Naive thymus-derived CD4-positive, alpha-beta T cell (primary cell): ENCODE results near the gene LYRM1. TPM values are rescaled to one million over a fixed set of nuclear protein-coding genes. Genes with fewer than 3 reads are reported as not detected.
A peak's percentile ranks its signal among the peaks of the same experiment; 100 is the strongest.

ENCODE experiments used
- ATAC-seq: fragments of 150-1000 bp; cut with Tn5 transposase; 2 replicates; pipeline ENCODE4 v1.10.0; 2021; ENCODE audit warnings: mild to moderate bottlenecking, moderate library complexity
- CTCF ChIA-PET: fragments of 350-600 bp; sonication (Branson Sonifier 250); formaldehyde crosslinking; loops from one replicate; lab custom pipeline; 2021; ENCODE audit warnings: antibody characterized with exemption; lab: Charles Lee
- POLR2A ChIA-PET: fragments of 350-600 bp; sonication (Branson Sonifier 250); formaldehyde crosslinking; loops from one replicate; lab custom pipeline; 2021; ENCODE audit warnings: antibody characterized with exemption, inconsistent platforms; lab: Charles Lee
- DNase-seq, 9 donors: peaks; one replicate each; pipeline versions ENCODE4 v3.0.0 to v3.0.0-alpha.2; 2020 to 2022; ENCODE audit warnings: mixed read lengths in 1 of 9
- H3K27ac ChIP-seq: one replicate; pipeline ENCODE4 v1.7.0; 2013; ENCODE audit warnings: mild to moderate bottlenecking, low read depth, low read length, moderate library complexity
- H3K27me3 ChIP-seq, 2 donors: one replicate each; pipeline ENCODE4 v1.7.0; 2013; ENCODE audit warnings: low read length in 2 of 2, mild to moderate bottlenecking in 2 of 2, moderate library complexity in 2 of 2; ENCODE audit not compliant: control insufficient read depth in 2 of 2, insufficient read depth in 2 of 2
- H3K36me3 ChIP-seq, 3 experiments: 1 replicate in 2 of 3; 2 replicates in 1 of 3; pipeline ENCODE4 v1.7.0; 2013; ENCODE audit warnings: low read length in 3 of 3, mild to moderate bottlenecking in 3 of 3, moderate library complexity in 1 of 3; ENCODE audit not compliant: insufficient read depth in 3 of 3, control insufficient read depth in 2 of 3
- H3K4me1 ChIP-seq, 2 donors: one replicate each; pipeline ENCODE4 v1.7.0; 2013; ENCODE audit warnings: low read length in 2 of 2, mild to moderate bottlenecking in 2 of 2, moderate library complexity in 1 of 2; ENCODE audit not compliant: control insufficient read depth in 2 of 2, insufficient read depth in 2 of 2
- H3K4me3 ChIP-seq: 2 replicates; pipeline ENCODE4 v1.7.0; 2013; ENCODE audit warnings: mild to moderate bottlenecking, low read length
- H3K9me3 ChIP-seq, 3 experiments: 1 replicate in 2 of 3; 2 replicates in 1 of 3; pipeline ENCODE4 v1.7.0; 2013; ENCODE audit warnings: low read length in 3 of 3; ENCODE audit not compliant: control insufficient read depth in 2 of 3
- H3K27ac Mint-ChIP-seq, 9 donors: one replicate each; pipeline ENCODE4 v1.8.0; 2020 to 2022; ENCODE audit warnings: mixed read lengths in 9 of 9, mild to moderate bottlenecking in 8 of 9, moderate library complexity in 5 of 9, inconsistent platforms in 2 of 9
- H3K27me3 Mint-ChIP-seq, 5 donors: one replicate each; pipeline ENCODE4 v1.8.0; 2021 to 2022; ENCODE audit warnings: mixed read lengths in 5 of 5, mild to moderate bottlenecking in 1 of 5
- H3K36me3 Mint-ChIP-seq, 5 donors: one replicate each; pipeline ENCODE4 v1.8.0; 2020 to 2022; ENCODE audit warnings: mixed read lengths in 5 of 5, mild to moderate bottlenecking in 3 of 5, inconsistent platforms in 1 of 5
- H3K4me1 Mint-ChIP-seq, 7 donors: one replicate each; pipeline ENCODE4 v1.8.0; 2020 to 2022; ENCODE audit warnings: mixed read lengths in 7 of 7, mild to moderate bottlenecking in 3 of 7, inconsistent platforms in 1 of 7
- H3K4me3 Mint-ChIP-seq, 10 donors: one replicate each; pipeline ENCODE4 v1.8.0; 2020 to 2022; ENCODE audit warnings: mild to moderate bottlenecking in 10 of 10, mixed read lengths in 10 of 10, moderate library complexity in 6 of 10, inconsistent platforms in 2 of 10
- H3K9me3 Mint-ChIP-seq, 11 donors: one replicate each; pipeline ENCODE4 v1.8.0; 2020 to 2022; ENCODE audit warnings: mixed read lengths in 11 of 11, mild to moderate bottlenecking in 4 of 11, inconsistent platforms in 1 of 11, moderate library complexity in 1 of 11
- intact Hi-C, 2 donors: fragments of 100-400 bp; cut with micrococcal nuclease; formaldehyde crosslinking; loops; one replicate each; pipeline ENCODE4 v1.15.1; 2023
- polyA plus RNA-seq, 2 donors: library from polyadenylated mRNA; unstranded; fragments of 300-500 nt; fragmentation: Illumina TruSeq; gene quantifications; one replicate each; pipeline ENCODE4 v1.2.3, GENCODE V29; 2021
- total RNA-seq, 6 experiments: library from RNA in 5 of 6; stranded (reverse) in 5 of 6; gene quantifications; 1 replicate in 5 of 6; 2 replicates in 1 of 6; pipeline ENCODE4 v1.2.3 and lab custom pipeline; 2021 to 2026

LYRM1 gene
- total and polyA plus RNA-seq, 7 experiments from 2014 or later: 13.4 to 43.8 (median 23.9) TPM

GRCh38 chr16:20901436-20902112 is 1.0 kb downstream of the LYRM1 start:
- POLR2A ChIA-PET: interaction anchor here (1.3 kb wide), 1 partner anchor 25 kb away, joined by 3 read pairs; no protein-coding TSS in a partner anchor
- Histone ChIP-seq H3K27me3 (no peaks in the 10 kb centered on the region), H3K36me3 (peaks cover 0 to 6% (median 0%) of the 10 kb centered on the region in 3 experiments), H3K4me1 (peaks cover 23 to 29% of the 10 kb centered on the region in 2 donors), H3K9me3 (no peaks in the 10 kb centered on the region), H3K4me3 (peak overlapping the region; percentile 88), H3K27ac (peak overlapping the region; percentile 97)
- H3K9me3 Mint-ChIP-seq: peaks cover 0 to 5% (median 0%) of the 10 kb centered on the region in 11 donors
- no peaks in the 10 kb centered on the region for H3K27me3 Mint-ChIP-seq
- H3K4me1 Mint-ChIP-seq: peaks cover 52 to 80% (median 74%) of the 10 kb centered on the region in 7 donors
- H3K27ac Mint-ChIP-seq: peak overlapping the region; percentile 94 to 99 (median 97)
- intact Hi-C loops: loop anchor here (2.0 to 10.0 kb wide), 12 partner anchors 17 to 1834 kb away; partner anchors contain the start of genes LDAF1 (in 2 of the 2), COQ7 (in 1 of the 2), ERI2 (in 1 of the 2) and POLR3E (in 1 of the 2)
- H3K36me3 Mint-ChIP-seq: peaks cover 4 to 39% (median 5%) of the 10 kb centered on the region in 5 donors
- CTCF ChIA-PET: no interaction called here
- peak; percentile 18 for ATAC-seq
- peak overlapping the region; percentile 87 to 99 (median 96) for H3K4me3 Mint-ChIP-seq
- peak in 4 of 9 donors; percentile 15 to 35 (median 22) for DNase-seq

- ChIA-PET CTCF (interaction anchor here (1.0 to 1.7 kb wide), 2 partner anchors 9 to 52 kb away, joined by 3 to 5 read pairs; no protein-coding TSS in a partner anchor), POLR2A (interaction anchor here (0.6 to 1.2 kb wide), 3 partner anchors 10 to 28 kb away, joined by 3 read pairs; no protein-coding TSS in a partner anchor)
- Histone ChIP-seq H3K9me3 (no peaks in the 10 kb centered on the region), H3K4me1 (peaks cover 23 to 29% of the 10 kb centered on the region in 2 donors), H3K27ac (no peak overlapping the region), H3K27me3 (no peaks in the 10 kb centered on the region), H3K36me3 (peaks cover 0 to 6% (median 0%) of the 10 kb centered on the region in 3 experiments), H3K4me3 (no peak overlapping the region)
- Mint-ChIP-seq H3K27me3 (no peaks in the 10 kb centered on the region), H3K36me3 (peaks cover 4 to 40% (median 5%) of the 10 kb centered on the region in 5 donors), H3K27ac (peak overlapping the region; percentile 65 to 99 (median 96)), H3K4me1 (peaks cover 54 to 77% (median 73%) of the 10 kb centered on the region in 7 donors), H3K9me3 (peaks cover 0 to 5% (median 0%) of the 10 kb centered on the region in 11 donors), H3K4me3 (peak overlapping the region in 8 of 10 donors; percentile 17 to 98 (median 94))
- intact Hi-C loops: loop anchor here (5.0 to 10.0 kb wide), 7 partner anchors 95 to 1835 kb away; partner anchors contain the start of genes COQ7 (in 1 of the 2), ERI2 (in 1 of the 2), LDAF1 (in 1 of the 2) and REXO5 (in 1 of the 2)
- ATAC-seq: no peak
- DNase-seq: no peak
These were observed 1.9 kb downstream of the LYRM1 start for GRCh38 chr16:20902426-20902825.

GRCh38 chr16:20903116-20903898 is 2.7 kb downstream of the LYRM1 start:
- intact Hi-C loops: loop anchor here (5.0 to 10.0 kb wide), 7 partner anchors 96 to 1836 kb away; partner anchors contain the start of genes COQ7 (in 1 of the 2), ERI2 (in 1 of the 2), LDAF1 (in 1 of the 2) and REXO5 (in 1 of the 2)
- Histone ChIP-seq H3K27me3 (no peaks in the 10 kb centered on the region), H3K36me3 (peaks cover 0 to 6% (median 0%) of the 10 kb centered on the region in 3 experiments), H3K4me3 (peak overlapping the region; percentile 15), H3K9me3 (no peaks in the 10 kb centered on the region), H3K27ac (peak overlapping the region; percentile 27), H3K4me1 (peaks cover 23 to 29% of the 10 kb centered on the region in 2 donors)
- Mint-ChIP-seq H3K27ac (peak overlapping the region; percentile 64 to 99 (median 91)), H3K27me3 (no peaks in the 10 kb centered on the region), H3K9me3 (peaks cover 0 to 5% (median 0%) of the 10 kb centered on the region in 11 donors), H3K4me1 (peaks cover 51 to 70% (median 66%) of the 10 kb centered on the region in 7 donors), H3K4me3 (peak overlapping the region in 7 of 10 donors; percentile 32 to 98 (median 65)), H3K36me3 (peaks cover 4 to 40% (median 5%) of the 10 kb centered on the region in 5 donors)
- no peak for DNase-seq
- ATAC-seq: no peak
- CTCF ChIA-PET: interaction anchor here (0.9 to 1.7 kb wide), 4 partner anchors 8 to 57 kb away, joined by 3 to 5 read pairs (median 3); no protein-coding TSS in a partner anchor
- POLR2A ChIA-PET: interaction anchor here (1.2 kb wide), 2 partner anchors 15 to 29 kb away, joined by 3 read pairs; no protein-coding TSS in a partner anchor

- Histone ChIP-seq H3K27ac (peak overlapping the region; percentile 27), H3K27me3 (no peaks in the 10 kb centered on the region), H3K4me1 (peaks cover 23 to 28% of the 10 kb centered on the region in 2 donors), H3K9me3 (no peaks in the 10 kb centered on the region), H3K36me3 (peaks cover 0 to 6% (median 0%) of the 10 kb centered on the region in 3 experiments), H3K4me3 (no peak overlapping the region)
- Mint-ChIP-seq H3K4me3 (peak overlapping the region in 9 of 10 donors; percentile 18 to 97 (median 54)), H3K36me3 (peaks cover 4 to 40% (median 5%) of the 10 kb centered on the region in 5 donors), H3K9me3 (peaks cover 0 to 5% (median 0%) of the 10 kb centered on the region in 11 donors), H3K27ac (peak overlapping the region; percentile 73 to 99 (median 81)), H3K4me1 (peaks cover 44 to 67% (median 59%) of the 10 kb centered on the region in 7 donors), H3K27me3 (no peaks in the 10 kb centered on the region)
- ChIA-PET POLR2A (no interaction called here), CTCF (interaction anchor here (1.6 to 1.7 kb wide), 2 partner anchors 53 to 57 kb away, joined by 3 to 5 read pairs; no protein-coding TSS in a partner anchor)
- no peak for DNase-seq
- ATAC-seq: no peak
- intact Hi-C loops: loop anchor here (5.0 to 10.0 kb wide), 7 partner anchors 97 to 1837 kb away; partner anchors contain the start of genes COQ7 (in 1 of the 2), ERI2 (in 1 of the 2), LDAF1 (in 1 of the 2) and REXO5 (in 1 of the 2)
These were observed 3.4 kb downstream of the LYRM1 start for GRCh38 chr16:20903899-20904506.

GRCh38 chr16:20904507-20905081 is 4.0 kb downstream of the LYRM1 start:
- Mint-ChIP-seq H3K9me3 (peaks cover 0 to 5% (median 0%) of the 10 kb centered on the region in 11 donors), H3K27ac (peak overlapping the region; percentile 73 to 99 (median 81)), H3K36me3 (peaks cover 4 to 40% (median 5%) of the 10 kb centered on the region in 5 donors), H3K27me3 (no peaks in the 10 kb centered on the region), H3K4me1 (peaks cover 39 to 65% (median 54%) of the 10 kb centered on the region in 7 donors), H3K4me3 (peak overlapping the region in 8 of 10 donors; percentile 2 to 97 (median 55))
- CTCF ChIA-PET: interaction anchor here (1.6 kb wide), 1 partner anchor 58 kb away, joined by 3 read pairs; no protein-coding TSS in a partner anchor
- POLR2A ChIA-PET: interaction anchor here (0.5 kb wide), 1 partner anchor 110 kb away, joined by 3 read pairs; no protein-coding TSS in a partner anchor
- Histone ChIP-seq H3K27me3 (no peaks in the 10 kb centered on the region), H3K36me3 (peaks cover 0 to 6% (median 0%) of the 10 kb centered on the region in 3 experiments), H3K9me3 (no peaks in the 10 kb centered on the region), H3K4me1 (peaks cover 22 to 23% of the 10 kb centered on the region in 2 donors), H3K27ac (peak overlapping the region; percentile 27), H3K4me3 (no peak overlapping the region)
- DNase-seq (peak in 7 of 9 donors; percentile 24 to 61 (median 53)), ATAC-seq (peak; percentile 40)
- intact Hi-C loops: loop anchor here (5.0 to 10.0 kb wide), 7 partner anchors 97 to 1837 kb away; partner anchors contain the start of genes COQ7 (in 1 of the 2), ERI2 (in 1 of the 2), LDAF1 (in 1 of the 2) and REXO5 (in 1 of the 2)
